H1 (cell line): ENCODE measurements around the gene CALML5. TPM values are rescaled to one million over a fixed set of nuclear protein-coding genes. Genes with fewer than 3 reads are reported as not detected.

Experiments used
- CTCF ChIA-PET: fragments of 300-600 bp; sonication (Branson Sonifier 250); formaldehyde crosslinking; loops from one replicate; lab custom pipeline; 2021; ENCODE audit not compliant: partially characterized antibody; lab: Charles Lee
- POLR2A ChIA-PET: fragments of 300-600 bp; sonication (Branson Sonifier 250); formaldehyde crosslinking; loops from one replicate; lab custom pipeline; 2021; ENCODE audit warnings: inconsistent platforms; ENCODE audit not compliant: partially characterized antibody; lab: Charles Lee
- DNase-seq, 2 experiments: peaks; one replicate each; pipeline versions ENCODE4 v3.0.0 to v3.0.0-alpha.2; 2010 to 2022; ENCODE audit warnings: low spot score in 2 of 2, low read depth in 1 of 2, mixed read lengths in 1 of 2
- FAIRE-seq: peaks from 2 replicates; lab custom pipeline; 2011; peaks lifted over from hg19 to GRCh38; lab: Jason Lieb, UNC
- H2AFZ ChIP-seq: 2 replicates; pipeline ENCODE4 v1.8.1; 2012; ENCODE audit warnings: low read length, inconsistent platforms
- H2AK5ac ChIP-seq: 2 replicates; pipeline ENCODE4 v1.6.1; 2013; ENCODE audit warnings: low read depth, low read length
- H2BK120ac ChIP-seq: replicated peaks from 2 replicates; pipeline ENCODE3; 2013; ENCODE audit warnings: low read depth, low read length, inconsistent platforms
- H2BK12ac ChIP-seq: 2 replicates; pipeline ENCODE4 v1.6.1; 2013; ENCODE audit warnings: low read depth, low read length
- H2BK15ac ChIP-seq: 2 replicates; pipeline ENCODE4 v1.6.1; 2013; ENCODE audit warnings: low read length
- H2BK20ac ChIP-seq: 2 replicates; pipeline ENCODE4 v1.6.1; 2013; ENCODE audit warnings: low read length
- H2BK5ac ChIP-seq: 2 replicates; pipeline ENCODE4 v1.6.1; 2013; ENCODE audit warnings: low read depth, low read length
- H3K14ac ChIP-seq: 2 replicates; pipeline ENCODE4 v1.6.1; 2013; ENCODE audit warnings: inconsistent platforms; ENCODE audit not compliant: insufficient read length
- H3K18ac ChIP-seq: 2 replicates; pipeline ENCODE4 v1.6.1; 2013; ENCODE audit warnings: low read length; ENCODE audit errors: extremely low read depth
- H3K23ac ChIP-seq: 2 replicates; pipeline ENCODE4 v1.6.1; 2013; ENCODE audit warnings: inconsistent platforms; ENCODE audit not compliant: insufficient read length
- H3K23me2 ChIP-seq: 2 replicates; pipeline ENCODE4 v1.6.1; 2013; ENCODE audit warnings: low read depth, low read length
- H3K27ac ChIP-seq: 2 replicates; pipeline ENCODE4 v1.6.1; 2011; ENCODE audit warnings: low read depth, low read length, inconsistent platforms
- H3K27me3 ChIP-seq, 4 experiments: replicated peaks in 1 of 4; 1 replicate in 1 of 4; 2 replicates in 3 of 4; pipeline versions ENCODE4 v1.6.1 to v1.8.1; 2011 to 2013; ENCODE audit warnings: low read length in 3 of 4, mild to moderate bottlenecking in 3 of 4, inconsistent platforms in 2 of 4, mixed read lengths in 2 of 4, moderate library complexity in 1 of 4; ENCODE audit not compliant: control insufficient read depth in 3 of 4, insufficient read depth in 3 of 4; ENCODE audit errors: extremely low read depth in 1 of 4
- H3K36me3 ChIP-seq, 4 experiments: 2 replicates each; pipeline versions ENCODE4 v1.6.1 to v1.8.1; 2011 to 2013; ENCODE audit warnings: mild to moderate bottlenecking in 4 of 4, low read length in 3 of 4, moderate library complexity in 2 of 4, control low read depth in 1 of 4, inconsistent platforms in 1 of 4; ENCODE audit not compliant: insufficient read depth in 4 of 4, control insufficient read depth in 2 of 4
- H3K4ac ChIP-seq: replicated peaks from 2 replicates; pipeline ENCODE3; 2013; ENCODE audit warnings: low read length, low read depth, mixed read lengths, inconsistent platforms; ENCODE audit not compliant: insufficient read length
- H3K4me1 ChIP-seq, 4 experiments: replicated peaks in 1 of 4; 1 replicate in 1 of 4; 2 replicates in 3 of 4; pipeline versions ENCODE4 v1.6.1 to v1.8.1; 2011 to 2013; ENCODE audit warnings: low read length in 3 of 4, inconsistent platforms in 2 of 4, mixed read lengths in 1 of 4; ENCODE audit not compliant: insufficient read depth in 4 of 4, control insufficient read depth in 3 of 4
- H3K4me2 ChIP-seq, 2 experiments: 2 replicates each; pipeline versions ENCODE4 v1.6.1 to v1.8.1; 2011 to 2013; ENCODE audit warnings: low read depth in 2 of 2, low read length in 2 of 2, control low read depth in 1 of 2, inconsistent platforms in 1 of 2, mild to moderate bottlenecking in 1 of 2; ENCODE audit not compliant: insufficient read depth in 1 of 2
- H3K4me3 ChIP-seq, 4 experiments: fragments of 200-600, 300-600 bp in 1 of 4; sonication (generic), shearing (Covaris generic), sonication (Bioruptor Twin) in 1 of 4; 2 replicates each; pipeline versions ENCODE4 v1.5.1 to v1.8.1; 2011 to 2016; ENCODE audit warnings: low read length in 4 of 4, low read depth in 3 of 4, control low read depth in 2 of 4, inconsistent platforms in 2 of 4, mild to moderate bottlenecking in 2 of 4, mixed read lengths in 1 of 4, moderate library complexity in 1 of 4; ENCODE audit not compliant: insufficient read depth in 2 of 4; ENCODE audit errors: extremely low read depth in 1 of 4
- H3K56ac ChIP-seq: replicated peaks from 2 replicates; pipeline ENCODE3; 2013; ENCODE audit warnings: low read depth, mild to moderate bottlenecking, mixed read lengths, low read length, inconsistent platforms; ENCODE audit not compliant: insufficient read length
- H3K79me1 ChIP-seq: 2 replicates; pipeline ENCODE4 v1.6.1; 2013; ENCODE audit warnings: low read depth, low read length, control low read depth
- H3K79me2 ChIP-seq, 2 experiments: 2 replicates each; pipeline versions ENCODE4 v1.6.1 to v1.8.1; 2012 to 2013; ENCODE audit warnings: low read length in 2 of 2, mild to moderate bottlenecking in 2 of 2, inconsistent platforms in 1 of 2; ENCODE audit not compliant: insufficient read depth in 2 of 2, control insufficient read depth in 1 of 2
- H3K9ac ChIP-seq, 4 experiments: replicated peaks in 1 of 4; 1 replicate in 1 of 4; 2 replicates in 3 of 4; pipeline versions ENCODE4 v1.6.1 to v1.8.1; 2011 to 2013; ENCODE audit warnings: low read depth in 3 of 4, low read length in 3 of 4, control low read depth in 2 of 4, mild to moderate bottlenecking in 2 of 4, moderate library complexity in 2 of 4, inconsistent platforms in 1 of 4; ENCODE audit errors: extremely low read depth in 1 of 4
- H3K9me3 ChIP-seq, 2 experiments: 2 replicates each; pipeline versions ENCODE4 v1.6.1 to v1.8.1; 2012 to 2013; ENCODE audit warnings: mild to moderate bottlenecking in 2 of 2, moderate library complexity in 2 of 2, control low read depth in 1 of 2, inconsistent platforms in 1 of 2, low read depth in 1 of 2, low read length in 1 of 2, mixed read lengths in 1 of 2; ENCODE audit not compliant: insufficient read depth in 2 of 2
- H4K20me1 ChIP-seq, 2 experiments: replicated peaks in 1 of 2; 2 replicates each; pipeline versions ENCODE3 to v1.8.1; 2011 to 2013; ENCODE audit warnings: inconsistent platforms in 2 of 2, low read length in 2 of 2, mild to moderate bottlenecking in 1 of 2; ENCODE audit not compliant: insufficient read depth in 2 of 2, control insufficient read depth in 1 of 2
- H4K5ac ChIP-seq: 2 replicates; pipeline ENCODE4 v1.6.1; 2013; ENCODE audit warnings: low read length, low read depth, mixed read lengths, inconsistent platforms; ENCODE audit not compliant: insufficient read length
- H4K8ac ChIP-seq: 2 replicates; pipeline ENCODE4 v1.8.0; 2013; ENCODE audit warnings: mild to moderate bottlenecking, moderate library complexity, low read length, inconsistent platforms; ENCODE audit not compliant: insufficient read depth; ENCODE audit errors: extremely low read depth
- H4K91ac ChIP-seq: replicated peaks from 2 replicates; pipeline ENCODE3; 2013; ENCODE audit warnings: low read length, mixed read lengths, inconsistent platforms; ENCODE audit not compliant: insufficient read length
- BRCA1 ChIP-seq: IDR thresholded peaks from 2 replicates; pipeline ENCODE4 v1.6.1; 2012; ENCODE audit warnings: low read depth, low read length, improper control_type of control experiment
- CEBPB ChIP-seq: IDR thresholded peaks from 2 replicates; pipeline ENCODE4 v1.6.1; 2012; ENCODE audit warnings: low read depth, low read length
- EP300 ChIP-seq, 2 experiments: IDR thresholded peaks; 1 replicate in 1 of 2; 2 replicates in 1 of 2; pipeline ENCODE4 v1.6.1; 2011 to 2012; ENCODE audit warnings: low read depth in 2 of 2, low read length in 2 of 2, mild to moderate bottlenecking in 2 of 2, borderline replicate concordance in 1 of 2, inconsistent platforms in 1 of 2, moderate library complexity in 1 of 2
- EZH2 ChIP-seq: fragments of 200-600 bp; sonication (generic); IDR thresholded peaks from 2 replicates; pipeline ENCODE4 v1.7.1; 2012; ENCODE audit warnings: low read depth, mild to moderate bottlenecking, moderate library complexity, low read length, inconsistent platforms; ENCODE audit not compliant: severe bottlenecking
- GTF2F1 ChIP-seq: IDR thresholded peaks from 2 replicates; pipeline ENCODE4 v1.6.1; 2012; ENCODE audit warnings: low read depth, low read length, improper control_type of control experiment, borderline replicate concordance
- PHF8 ChIP-seq: fragments of 200-600 bp; sonication (generic); conservative IDR thresholded peaks from 2 replicates; pipeline ENCODE4 v1.7.1; 2012; ENCODE audit warnings: low read depth, mild to moderate bottlenecking, inconsistent platforms, low read length, moderate library complexity
- POLR2AphosphoS5 ChIP-seq: IDR thresholded peaks from 2 replicates; pipeline ENCODE4 v1.6.1; 2011; ENCODE audit warnings: low read depth, low read length
- RAD21 ChIP-seq, 2 experiments: IDR thresholded peaks in 1 of 2; conservative IDR thresholded peaks in 1 of 2; 2 replicates each; pipeline ENCODE4 v1.6.1; 2011; ENCODE audit warnings: low read depth in 2 of 2, low read length in 2 of 2, improper control_type of control experiment in 1 of 2, inconsistent platforms in 1 of 2, mild to moderate bottlenecking in 1 of 2, moderate library complexity in 1 of 2
- RNF2 ChIP-seq: fragments of 200-900, 300-1000 bp; sonication (generic); IDR thresholded peaks from 2 replicates; pipeline ENCODE4 v1.7.1; 2016; ENCODE audit warnings: borderline replicate concordance, low read depth, mild to moderate bottlenecking, antibody characterized with exemption, low read length; ENCODE audit not compliant: poor library complexity, severe bottlenecking; ENCODE audit errors: missing control alignments
- SIX5 ChIP-seq: IDR thresholded peaks from 2 replicates; pipeline ENCODE4 v1.6.1; 2011; ENCODE audit warnings: mild to moderate bottlenecking, low read depth, low read length
- SP2 ChIP-seq: IDR thresholded peaks from 2 replicates; pipeline ENCODE4 v1.6.1; 2012; ENCODE audit warnings: mild to moderate bottlenecking, low read length, inconsistent platforms
- TAF7 ChIP-seq: optimal IDR thresholded peaks from 2 replicates; pipeline ENCODE3; 2011; ENCODE audit warnings: low read depth, mild to moderate bottlenecking, inconsistent platforms, low read length, moderate library complexity, borderline replicate concordance
- TCF12 ChIP-seq: IDR thresholded peaks from 2 replicates; pipeline ENCODE4 v1.6.1; 2011; ENCODE audit warnings: low read depth, mild to moderate bottlenecking, low read length
- WGBS, 2 experiments: shearing (Covaris generic) in 1 of 2; methylation state at CpG; one replicate each; pipeline versions ENCODE4 v1.1.6 to v1.1.7; 2013 to 2015; ENCODE audit warnings: low lambda C conversion rate in 2 of 2, mixed read lengths in 2 of 2, inconsistent platforms in 1 of 2, low coverage in 1 of 2, missing lambda C conversion rate in 1 of 2; ENCODE audit not compliant: insufficient replicate concordance in 2 of 2, insufficient coverage in 1 of 2, insufficient read length in 1 of 2; ENCODE audit errors: extremely low coverage in 1 of 2, missing lambda C conversion rate in 1 of 2; 5-methylcytosine and 5-hydroxymethylcytosine counted together
- polyA plus RNA-seq, 7 experiments: library from polyadenylated mRNA; depleted of rRNA in 3 of 7; stranded (reverse) in 5 of 7; unstranded in 2 of 7; fragments of >200 nt in 5 of 7; fragments of 200-250 nt in 2 of 7; gene quantifications; 1 replicate in 5 of 7; 2 replicates in 1 of 7; 4 replicates in 1 of 7; pipeline versions ENCODE4 v1.2.1 to v1.2.3, GENCODE V29; 2011 to 2013; ENCODE audit warnings: missing spikeins in 2 of 7, mixed read lengths in 2 of 7
- total RNA-seq: library from RNA; stranded (reverse); fragmentation: NEBNext Ultra II Directional; extraction: Animal tissue kit (Norgen Biotek cat#: 25700); gene quantifications from 2 replicates; pipeline ENCODE4 v1.2.1, GENCODE V29; 2021

The CALML5 gene
- total and polyA plus RNA-seq, 2 of the 8 experiments (the other 6 are each of a cell fraction or from before 2014, with no cell fraction given): not detected

DNA sequence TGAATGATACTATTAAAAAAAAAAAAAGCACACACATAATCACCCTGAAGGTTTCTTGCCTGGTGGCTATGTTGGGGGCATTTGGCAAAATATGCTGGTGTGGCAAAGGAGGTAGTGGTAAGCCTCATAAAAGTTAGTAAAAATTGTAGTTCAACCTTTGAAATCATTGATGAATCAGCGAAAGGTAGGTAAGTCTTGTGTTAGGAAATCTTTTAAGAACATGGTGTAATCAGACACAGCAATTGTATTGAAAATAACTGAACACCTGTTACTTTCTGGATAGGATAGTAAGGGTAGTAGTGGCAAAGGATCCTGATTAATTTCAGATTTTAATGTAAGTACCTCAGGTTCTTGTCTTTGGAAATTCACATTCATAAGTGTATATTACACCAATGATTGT is 40.9 kb downstream of the CALML5 start:
- no peak overlapping the region for H3K18ac ChIP-seq
- H3K4me1 ChIP-seq: no peaks in the 10 kb centered on the region
- POLR2A ChIA-PET: no interaction called here
- WGBS, 2 experiments: 96% methylated on average over 1 of the region's 1 CpG; no CpG with 5 or more reads in 1 of the 2 experiments
- DNase-seq (no peak), FAIRE-seq (no peak)
- H3K79me1 ChIP-seq: no peaks in the 10 kb centered on the region
- no peak overlapping the region for H2BK5ac ChIP-seq
- H3K23ac ChIP-seq: no peak overlapping the region
- no peak overlapping the region for H3K4me2 ChIP-seq
- H4K8ac ChIP-seq: no peak overlapping the region
- H2AFZ ChIP-seq: no peak overlapping the region
- no peak overlapping the region for H2BK120ac ChIP-seq
- H3K4ac ChIP-seq: no peak overlapping the region
- H2BK12ac ChIP-seq: no peak overlapping the region
- H2BK15ac ChIP-seq: no peak overlapping the region
- no peak overlapping the region for H3K27ac ChIP-seq
- H3K14ac ChIP-seq: no peak overlapping the region
- CTCF ChIA-PET: interaction anchor here (1.1 kb wide), 1 partner anchor 164 kb away, joined by 3 read pairs; no protein-coding TSS in a partner anchor
- H3K23me2 ChIP-seq: peaks cover under 1% of the 10 kb centered on the region; the same call in 1 of the 2 replicates
- peaks cover 0 to 3% of the 10 kb centered on the region in 2 experiments for H4K20me1 ChIP-seq
- H2BK20ac ChIP-seq: no peak overlapping the region
- H3K9me3 ChIP-seq: no peaks in the 10 kb centered on the region
- H3K9ac ChIP-seq: no peak overlapping the region
- H3K36me3 ChIP-seq: peaks cover 13 to 71% (median 59%) of the 10 kb centered on the region in 4 experiments
- no peak overlapping the region for H4K5ac ChIP-seq
- no peak for TF ChIP-seq BRCA1
- no peak for TF ChIP-seq EP300 (IDR thresholded peaks at IDR 0.05; ENCODE audit: borderline replicate concordance in 1 of 2, low read depth in 2 of 2, low read length in 2 of 2)
- no peak for TF ChIP-seq POLR2AphosphoS5
- no peak for TF ChIP-seq CEBPB
- no peak for TF ChIP-seq EZH2
- TF ChIP-seq SP2: no peak
- TF ChIP-seq RAD21 (IDR thresholded peaks at IDR 0.05 in 1 of 2, conservative IDR thresholded peaks at IDR 0.05 in 1 of 2; ENCODE audit: low read depth in 2 of 2, low read length in 2 of 2): no peak
- TF ChIP-seq SIX5: no peak
- TF ChIP-seq TCF12: no peak
- TF ChIP-seq TAF7: no peak
- TF ChIP-seq PHF8: no peak
- TF ChIP-seq RNF2: no peak
- no peak for TF ChIP-seq GTF2F1
- no peaks in the 10 kb centered on the region for H3K79me2 ChIP-seq
- no peak overlapping the region for H3K56ac ChIP-seq
- no peak overlapping the region for H4K91ac ChIP-seq
- no peaks in the 10 kb centered on the region for H3K27me3 ChIP-seq
- no peak overlapping the region for H3K4me3 ChIP-seq
- H2AK5ac ChIP-seq: no peak overlapping the region
